UCSD-AML1 (cell line): Measurements from ENCODE around the gene RTN4.
"Not testable (repeated sequence)": the region's sequence is repeated elsewhere in the genome, so short reads cannot be mapped to it uniquely, and the experiment has no call there.

Source experiments
- DNase-seq: peaks from one replicate; lab custom pipeline; 2025; ENCODE audit not compliant: unreplicated experiment; lab: John Stamatoyannopoulos, UW

The RTN4 gene

DNA sequence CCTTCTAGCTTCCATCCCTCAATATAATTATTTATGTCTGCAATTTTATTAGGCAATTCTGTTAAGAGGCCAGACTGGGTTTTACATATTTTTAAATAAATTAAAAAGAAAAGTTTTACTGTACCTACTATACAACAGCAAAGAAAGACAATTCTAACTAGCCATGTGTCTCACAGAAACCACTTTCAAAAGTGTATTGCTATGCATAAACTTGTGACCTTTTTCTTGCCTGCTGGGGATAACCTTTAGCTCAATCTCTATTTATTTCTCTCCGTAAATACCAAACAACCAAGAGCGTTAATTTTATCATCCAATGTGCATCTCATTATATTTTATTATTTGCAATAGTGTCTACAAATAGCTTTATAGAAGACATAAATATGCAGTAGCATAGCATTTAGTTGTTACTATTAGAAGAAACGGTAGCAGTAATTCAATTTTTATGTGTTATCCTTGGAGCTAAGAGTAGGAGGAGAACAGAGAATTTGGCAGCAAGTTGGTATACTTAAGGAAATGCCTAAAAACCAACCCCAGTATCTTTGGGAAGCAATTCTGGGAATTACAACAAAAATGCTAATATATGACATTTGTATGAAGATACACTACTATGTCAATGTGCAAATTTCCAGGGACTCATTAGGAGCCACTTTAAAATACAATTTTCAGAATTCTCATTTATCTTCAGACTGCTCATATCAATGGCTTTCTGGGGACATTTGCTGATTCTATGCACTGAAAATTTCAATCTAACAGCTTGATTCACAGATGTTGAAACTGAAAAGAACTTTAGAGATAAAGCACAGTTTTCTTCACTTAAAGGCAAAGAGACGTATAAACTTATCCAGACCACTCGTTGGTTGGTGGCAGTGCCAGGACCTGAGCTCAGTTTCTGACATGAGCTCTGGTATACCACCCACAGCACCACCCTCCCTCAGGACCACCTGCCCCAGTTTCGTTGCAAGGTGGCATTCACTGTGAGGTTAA, 23.0 kb upstream of the RTN4 start:
- no peak for DNase-seq

DNA sequence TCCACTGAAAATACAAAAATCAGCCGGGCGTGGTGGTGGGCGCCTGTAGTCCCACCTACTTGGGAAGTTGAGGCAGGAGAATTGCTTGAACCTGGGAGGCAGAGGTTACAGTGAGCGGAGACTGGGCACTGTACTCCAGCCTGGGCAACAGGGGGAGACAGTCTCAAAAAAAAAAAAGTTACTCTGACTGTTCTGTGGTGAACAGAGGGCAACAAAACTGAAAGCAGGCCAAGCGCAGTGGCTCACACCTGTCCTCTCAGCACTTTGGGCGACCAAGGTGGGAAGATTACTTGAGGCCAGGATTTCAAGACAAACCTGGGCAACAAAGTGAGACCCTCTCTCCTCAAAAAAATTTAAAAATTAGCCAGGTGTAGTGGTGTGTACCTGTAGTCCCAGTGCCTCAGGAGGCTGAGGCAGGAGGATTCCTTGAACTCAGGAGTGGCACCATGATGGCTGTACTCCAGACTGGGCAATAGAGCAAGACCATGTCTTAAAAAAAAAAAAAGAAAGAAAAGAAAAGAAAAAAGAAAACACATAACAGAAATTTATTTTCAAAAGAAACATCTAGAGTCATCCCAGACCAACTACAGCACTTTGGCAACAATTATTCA, 13.6 kb upstream of the RTN4 start:
- DNase-seq: peak; percentile 15

DNA sequence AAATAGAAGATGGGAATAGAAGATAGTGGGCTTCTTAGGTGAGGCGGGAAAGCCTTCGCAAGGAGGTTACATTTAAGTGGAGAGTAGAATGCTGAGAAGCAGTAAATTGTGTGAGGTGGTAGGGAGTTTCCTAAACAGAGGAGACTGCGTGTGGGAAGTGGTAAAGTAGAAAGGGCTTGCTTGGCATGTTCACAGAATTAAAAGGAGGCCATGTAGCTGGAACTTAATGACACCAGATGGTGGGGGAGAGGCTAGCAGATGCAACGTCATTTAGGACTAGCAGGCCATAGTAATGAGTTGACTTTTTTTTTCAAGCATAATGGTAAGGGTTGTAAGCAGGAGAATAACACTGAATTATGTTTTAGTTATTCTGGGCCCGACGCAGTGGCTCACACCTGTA, 13.0 kb upstream of the RTN4 start:
- no peak for DNase-seq

DNA sequence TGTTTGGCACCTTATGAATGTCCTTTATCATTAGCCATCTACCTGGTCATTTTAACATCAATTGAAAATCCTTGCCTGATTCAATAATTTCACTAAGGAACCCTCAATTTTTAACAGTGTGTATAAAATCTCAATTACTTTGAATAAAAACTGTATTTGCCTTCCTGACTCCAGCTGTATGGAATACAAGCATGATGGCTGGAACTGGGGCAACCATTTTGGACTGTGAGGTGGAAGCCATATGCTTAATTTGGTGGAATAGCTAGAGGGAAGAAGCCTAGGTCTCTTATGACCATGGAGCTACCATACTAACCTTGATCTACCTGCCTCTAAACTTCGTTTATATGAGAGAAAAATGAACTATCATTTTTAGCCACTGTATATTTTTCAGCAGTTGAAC, 12.5 kb upstream of the RTN4 start:
- no peak for DNase-seq

DNA sequence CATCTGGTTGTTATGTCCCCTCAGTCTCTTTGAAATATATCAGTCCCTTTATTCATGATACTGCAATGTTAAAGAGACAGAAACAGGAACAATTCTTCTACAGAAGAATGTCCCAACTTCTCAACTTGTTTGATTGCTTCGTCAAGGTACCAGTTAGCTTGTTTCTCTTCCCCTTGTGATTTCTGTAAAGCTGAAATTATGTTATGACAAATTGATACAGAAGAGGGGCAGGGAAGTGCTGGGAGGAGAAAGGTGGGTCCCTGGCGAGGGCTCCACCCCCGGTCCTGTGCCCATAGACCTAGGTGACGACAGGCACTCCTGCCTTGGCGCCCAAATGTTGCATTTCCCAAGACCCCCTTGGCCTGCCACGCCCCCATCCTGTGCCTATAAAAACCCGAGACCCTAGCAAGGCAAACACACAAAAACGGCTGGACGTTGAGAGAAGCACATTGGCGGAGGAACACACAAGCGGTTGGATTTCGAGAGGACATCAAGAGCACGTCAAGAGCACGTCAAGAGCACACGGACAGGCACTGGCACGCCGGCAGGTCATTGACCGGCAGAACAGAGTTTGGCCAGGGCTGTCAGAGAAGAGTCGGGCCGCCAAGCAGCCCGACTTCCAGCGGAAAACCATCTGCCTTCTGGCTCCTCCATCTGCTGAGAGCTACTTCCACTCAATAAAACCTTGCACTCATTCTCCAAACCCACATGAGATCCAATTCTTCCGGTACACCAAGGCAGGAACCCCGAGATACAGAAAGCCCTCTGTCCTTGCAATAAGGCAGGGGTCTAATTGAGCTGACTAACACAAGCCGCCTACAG, 11.5 kb upstream of the RTN4 start:
- DNase-seq: no peak

DNA sequence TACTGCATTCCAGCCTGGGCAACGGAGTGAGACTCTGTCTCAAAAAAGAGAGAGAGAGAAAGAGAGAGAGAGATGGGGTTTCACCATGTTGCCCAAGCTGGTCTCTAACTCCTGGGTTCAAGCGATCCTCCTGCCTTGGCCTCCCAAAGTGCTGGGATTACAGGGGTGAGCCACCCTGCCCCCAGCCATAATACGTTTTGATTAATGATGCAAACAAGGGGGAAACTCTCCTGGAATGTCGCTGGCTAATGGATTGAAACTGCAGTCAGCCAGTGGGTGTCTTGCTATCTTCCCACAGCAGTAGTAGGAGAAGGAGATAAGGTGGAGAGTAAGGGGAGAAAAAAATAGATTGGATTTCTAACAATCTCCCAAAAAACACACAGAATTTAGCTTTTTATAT, 9.5 kb upstream of the RTN4 start:
- DNase-seq: no peak

DNA sequence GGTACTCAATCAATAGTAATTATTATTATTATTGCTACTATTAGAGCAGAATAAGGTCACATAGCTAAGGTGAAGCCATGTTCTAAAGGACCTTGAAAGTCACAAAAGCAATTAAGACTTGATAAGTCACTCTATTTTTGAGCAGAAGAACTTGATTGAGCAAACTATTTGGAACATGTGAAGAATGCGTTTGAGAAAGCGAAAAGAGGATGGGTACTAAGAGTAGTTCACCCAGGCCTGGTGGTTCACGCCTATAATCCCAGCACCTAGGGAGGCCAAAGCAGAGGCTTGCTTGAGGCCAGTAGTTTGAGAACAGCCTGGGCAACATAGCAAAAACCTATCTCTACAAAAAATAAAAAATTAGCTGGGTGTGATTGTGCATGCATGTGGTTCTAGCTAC, 7.2 kb upstream of the RTN4 start:
- DNase-seq: no peak

DNA sequence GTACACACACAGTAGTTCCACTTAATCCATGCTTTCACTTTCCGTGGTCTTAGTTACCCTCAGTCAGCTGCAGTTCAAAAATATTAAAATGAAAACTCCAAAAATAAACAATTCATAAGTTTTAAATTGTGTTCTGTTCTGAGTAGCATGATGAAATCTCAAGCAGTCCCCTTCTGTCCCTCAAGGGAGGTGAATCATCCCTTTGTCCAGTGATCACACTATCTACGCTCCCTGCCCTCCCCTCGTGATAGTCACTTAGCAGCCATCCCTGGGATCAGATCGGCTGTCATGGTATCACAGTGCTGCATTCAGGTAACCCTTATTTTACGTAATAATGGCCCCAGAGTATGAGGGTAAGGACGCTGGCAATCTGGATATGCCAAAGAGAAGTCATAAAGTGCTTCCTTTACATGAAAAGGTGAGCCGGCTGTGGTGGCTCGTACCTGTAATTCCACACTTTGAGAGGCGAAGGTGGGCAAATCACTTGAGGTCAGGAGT, 5.8 kb upstream of the RTN4 start:
- no peak for DNase-seq

DNA sequence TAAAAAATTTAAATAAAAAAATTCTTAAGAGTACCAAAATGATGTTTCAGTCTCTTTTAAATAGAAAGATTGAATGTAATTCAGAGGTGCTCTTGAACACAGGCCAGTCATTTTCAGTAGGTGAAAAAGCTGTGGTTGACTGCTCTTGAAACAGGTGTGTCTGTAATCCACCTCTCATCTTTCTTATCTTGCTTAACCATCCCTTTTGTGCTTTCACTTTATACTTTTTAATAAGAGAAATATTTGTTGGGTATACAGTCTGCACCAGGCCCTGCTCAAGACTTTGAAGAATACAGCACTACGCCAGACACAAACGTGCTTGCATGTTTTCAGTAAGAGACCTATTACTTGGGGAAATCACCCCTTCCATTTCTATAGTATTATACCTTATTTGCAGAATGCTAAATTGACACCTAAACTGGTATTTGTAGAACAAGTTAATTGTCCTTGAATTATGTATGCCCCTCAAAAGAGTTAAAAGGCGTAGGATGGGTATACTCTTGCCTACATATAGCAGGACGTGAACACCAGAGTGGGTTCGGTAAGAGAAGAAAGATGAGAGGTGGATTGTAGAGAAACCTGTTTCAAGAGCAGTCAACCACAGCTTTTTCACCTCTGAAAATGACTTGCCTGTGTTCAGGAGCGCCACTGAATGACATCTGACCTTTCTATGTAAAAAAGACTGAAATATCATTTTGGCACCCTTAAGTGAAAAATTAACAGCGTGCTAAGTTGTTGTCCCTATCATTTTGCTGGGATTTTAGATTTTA, 4.0 kb upstream of the RTN4 start:
- no peak for DNase-seq

DNA sequence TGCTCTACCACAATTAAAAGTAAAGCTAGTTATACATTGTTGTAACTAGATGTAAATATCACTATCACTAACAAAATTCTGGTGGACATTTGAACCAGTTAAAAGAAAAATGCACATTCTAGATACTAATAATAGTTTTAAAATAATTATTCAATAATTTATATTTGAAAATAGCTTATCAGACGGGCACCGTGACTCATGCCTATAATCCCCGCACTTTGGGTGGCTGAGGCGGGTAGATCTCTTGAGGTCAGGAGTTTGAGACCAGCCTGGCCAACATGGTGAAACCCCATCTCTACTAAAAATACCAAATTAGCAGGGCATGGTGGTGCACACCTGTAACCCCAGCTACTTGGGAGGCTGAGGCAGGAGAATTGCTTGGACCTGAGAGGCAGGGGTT, 3.0 kb upstream of the RTN4 start:
- not testable (repeated sequence) for DNase-seq

DNA sequence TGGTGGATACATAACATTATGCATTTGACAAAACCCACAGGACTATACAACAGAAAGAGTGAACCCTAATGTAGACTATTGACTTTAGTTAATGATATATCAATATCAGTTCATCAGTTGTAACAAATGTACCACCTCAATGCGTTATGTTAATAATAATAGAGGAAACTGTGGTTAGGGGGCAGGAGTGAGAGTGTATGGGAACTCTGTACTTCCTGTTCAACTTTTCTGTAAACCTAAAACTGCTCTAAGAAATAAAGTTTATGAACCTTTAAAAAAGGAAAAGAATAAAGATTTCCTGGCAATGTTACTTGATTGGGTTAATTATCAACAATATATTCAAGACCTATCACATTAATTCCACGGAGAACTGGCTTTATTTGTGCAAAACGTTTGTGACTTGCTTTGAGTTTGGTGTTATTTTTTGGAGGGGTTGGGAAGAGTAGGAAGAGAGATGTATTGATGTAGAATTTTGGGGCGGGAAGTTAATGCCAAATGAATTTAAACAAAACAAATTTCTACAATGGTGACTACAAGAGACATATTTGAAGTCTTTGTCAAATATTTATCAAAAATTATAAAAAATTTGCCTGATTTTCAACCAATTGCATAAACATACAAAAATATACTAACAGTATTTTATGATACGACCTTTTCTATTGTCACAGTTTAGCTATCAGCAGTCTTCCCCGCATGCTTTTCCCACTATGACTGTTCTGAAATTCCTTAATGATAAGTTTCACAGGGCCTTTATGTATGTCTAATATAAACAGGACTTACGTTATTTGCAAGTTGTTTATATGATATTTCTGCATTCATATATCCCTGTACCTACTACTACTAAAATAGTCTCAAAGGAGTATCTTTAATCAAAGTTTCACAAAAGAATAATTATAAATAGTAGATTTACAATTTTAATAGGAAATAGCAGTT, 2.1 kb upstream of the RTN4 start:
- no peak for DNase-seq

DNA sequence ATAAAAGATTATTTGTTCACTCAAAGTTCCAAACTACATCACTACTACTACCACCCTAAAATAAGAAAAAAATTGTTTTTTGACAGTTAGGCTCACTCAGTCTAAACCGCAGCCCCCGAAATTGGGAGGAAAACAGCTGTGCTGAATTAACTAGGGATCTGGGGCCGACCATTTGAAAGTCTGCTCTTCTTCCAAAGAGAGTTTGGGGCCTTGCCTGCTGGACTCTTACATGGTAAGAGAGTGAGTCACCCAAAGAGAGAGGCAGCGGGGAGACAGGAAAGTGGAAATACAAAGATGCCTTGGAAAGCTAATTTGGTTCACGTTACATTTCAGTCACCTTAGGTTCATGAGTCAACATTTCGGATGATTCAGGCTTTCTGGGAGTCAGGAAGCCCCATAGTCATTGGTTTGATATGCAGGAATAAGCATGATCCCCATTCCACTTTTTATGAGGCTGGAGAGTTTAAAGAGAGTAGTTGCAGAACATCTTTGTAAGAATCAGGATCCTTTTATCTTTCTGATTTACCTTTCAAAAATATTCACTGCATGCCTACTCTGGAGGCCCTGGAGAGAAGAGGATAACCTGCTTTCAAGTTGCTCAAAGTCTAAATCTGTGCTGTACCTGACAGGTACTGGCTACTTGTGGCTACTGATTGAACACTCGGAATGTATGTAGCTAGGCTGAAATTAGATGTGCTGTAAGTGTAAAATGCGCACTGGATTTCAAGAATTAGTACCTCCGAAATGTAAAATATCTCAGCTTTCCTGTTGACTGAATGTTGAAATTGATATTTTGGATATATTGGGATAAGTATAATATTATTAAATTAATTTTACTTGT, 995 bp upstream of the RTN4 start:
- peak; percentile 31 for DNase-seq

DNA sequence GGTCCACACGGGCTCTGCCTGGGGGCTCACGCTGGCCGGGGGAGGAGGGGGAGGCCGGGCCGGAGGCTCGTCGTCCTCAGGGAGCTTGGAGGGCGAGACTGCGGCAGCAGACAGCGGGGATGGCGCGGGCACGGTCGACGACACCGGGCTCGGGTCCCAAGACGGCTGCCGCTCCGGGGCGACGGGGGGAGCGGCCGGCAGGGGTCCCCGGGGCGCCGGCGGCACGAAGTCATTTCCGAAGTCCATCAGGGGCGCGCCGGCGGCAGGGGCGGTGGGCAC, 491 bp downstream of the RTN4 start:
- no peak for DNase-seq

DNA sequence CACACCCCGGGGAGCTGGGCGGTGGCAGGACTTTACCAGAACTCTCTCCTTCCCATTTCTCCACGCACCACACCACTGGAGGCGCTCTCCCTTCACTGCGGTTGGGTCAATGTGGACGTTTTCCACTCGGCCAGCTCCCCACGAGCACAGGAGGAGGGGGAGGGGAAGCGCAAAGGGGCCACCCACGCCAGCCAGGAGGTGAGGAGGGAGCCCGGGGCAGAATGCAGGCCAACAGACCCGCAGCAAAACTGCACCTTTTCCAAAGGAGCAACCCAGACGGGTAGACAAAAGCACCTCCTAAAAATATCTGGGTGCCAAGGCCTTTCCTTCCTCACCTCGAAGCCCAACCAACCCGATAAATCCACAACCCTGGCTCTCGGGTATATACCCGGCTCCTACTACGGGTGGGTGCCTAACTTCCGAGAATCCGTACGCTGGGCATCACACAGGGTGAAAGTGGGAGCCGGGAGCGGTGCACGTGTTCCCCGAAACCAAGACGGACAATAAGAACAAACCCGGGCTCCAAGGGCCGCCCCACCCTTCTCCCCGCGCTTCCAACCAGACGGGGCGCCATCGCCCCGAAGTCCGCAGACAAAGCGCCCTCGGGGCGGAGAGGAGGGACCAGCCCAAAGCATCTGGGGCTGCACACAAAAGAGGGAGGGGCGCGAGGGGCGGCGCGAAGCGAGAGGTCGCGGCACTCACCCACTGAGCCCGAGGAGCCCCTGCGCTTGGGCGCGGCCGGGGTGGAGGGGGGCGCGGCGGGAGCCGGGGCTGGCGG, 1.0 kb downstream of the RTN4 start:
- DNase-seq: peak; percentile 87

DNA sequence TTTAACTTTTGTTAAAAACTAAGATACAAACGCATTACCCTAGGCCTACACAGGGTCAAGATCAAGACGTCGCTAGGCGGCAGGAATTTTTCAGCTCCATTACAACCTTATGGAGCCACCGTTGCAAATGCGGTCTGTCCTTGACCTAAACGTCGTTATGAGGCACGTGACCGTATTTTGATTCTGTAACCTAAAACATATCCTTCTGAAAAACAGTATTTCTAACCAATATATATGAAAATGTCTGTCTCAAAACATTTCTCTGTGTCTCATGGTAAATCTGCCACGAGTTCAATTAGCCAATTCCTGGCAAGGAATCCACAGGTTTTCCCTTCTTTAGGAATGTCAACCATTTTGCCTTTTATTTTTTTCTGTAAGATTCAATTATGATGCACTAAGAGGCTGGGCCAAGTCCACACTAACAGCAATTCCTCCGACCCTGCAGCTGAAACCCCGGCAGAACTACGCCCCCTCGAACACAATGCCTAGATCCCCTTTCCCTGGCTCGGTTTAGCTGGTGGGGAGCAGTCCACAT, 1.7 kb downstream of the RTN4 start:
- peak; percentile 18 for DNase-seq

DNA sequence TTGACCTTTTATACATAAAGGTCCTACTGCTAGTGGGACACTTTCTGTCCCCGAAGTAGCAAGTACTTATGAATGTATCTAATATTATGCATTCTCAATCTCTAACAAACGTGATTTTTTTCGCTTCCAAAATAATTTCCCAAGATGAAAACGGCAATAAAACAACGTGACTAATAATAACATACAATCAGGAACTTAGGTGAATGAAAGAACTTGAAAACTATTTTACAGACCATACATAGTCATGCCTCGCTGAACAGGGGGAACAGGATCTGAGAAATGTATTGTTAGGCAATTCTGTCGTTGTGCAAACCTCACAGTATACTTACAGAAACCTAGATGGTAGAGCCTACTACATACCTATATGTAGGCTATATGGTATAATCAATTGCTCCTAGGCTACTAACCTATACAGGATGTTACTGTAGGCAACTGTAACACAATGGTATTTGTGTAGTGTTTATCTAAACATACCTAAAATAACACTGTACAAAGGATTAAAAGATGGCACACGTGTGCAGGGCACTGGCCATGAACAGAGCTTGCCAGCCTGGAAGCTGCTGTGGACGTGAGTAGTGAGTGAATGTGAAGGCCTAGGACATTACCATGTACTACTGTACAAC, 2.5 kb downstream of the RTN4 start:
- peak; percentile 14 for DNase-seq

DNA sequence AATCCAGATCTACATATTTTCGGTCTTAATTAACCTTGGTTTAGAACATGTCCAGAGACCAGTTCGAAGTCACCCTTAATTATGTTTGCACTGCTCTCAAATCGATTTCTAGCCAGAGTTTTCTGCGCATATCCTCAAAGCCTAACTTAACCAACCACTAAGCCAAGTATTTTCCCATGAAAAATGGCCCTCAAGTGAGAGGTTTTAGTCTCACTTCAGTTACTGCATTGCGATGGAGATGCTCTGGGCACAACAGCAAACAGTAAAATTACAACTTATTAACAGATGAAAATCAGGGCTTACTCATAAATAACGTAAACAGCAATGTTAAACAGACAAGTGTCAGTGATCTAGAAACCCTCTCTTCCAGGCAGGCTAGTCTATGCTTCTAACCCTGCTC, 4.5 kb downstream of the RTN4 start:
- no peak for DNase-seq

DNA sequence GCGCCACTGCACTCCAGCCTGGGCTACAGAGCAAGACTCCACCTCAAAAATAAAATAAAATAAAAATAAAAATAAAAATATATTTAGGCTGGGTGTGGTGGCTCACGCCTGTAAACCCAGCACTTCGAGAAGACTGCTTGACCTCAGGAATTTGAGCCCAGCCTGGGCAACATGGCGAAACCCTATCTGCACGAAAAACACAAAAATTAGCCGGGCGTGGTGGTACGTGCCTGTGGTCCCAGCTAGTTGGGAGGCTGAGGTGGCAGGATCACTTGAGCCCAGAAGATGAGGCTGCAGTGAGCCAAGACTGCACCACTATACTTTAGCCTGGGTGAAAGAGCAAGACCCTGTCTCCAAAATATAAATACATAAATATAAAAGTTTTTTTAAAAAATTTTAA, 6.4 kb downstream of the RTN4 start:
- no peak for DNase-seq
